Measurements from ENCODE around the gene SIAH1. TPM values are rescaled to one million over a fixed set of nuclear protein-coding genes. Genes with fewer than 3 reads are reported as not detected.

The SIAH1 gene
- total RNA-seq, 1 experiment from 2014 or later = 22.7 TPM

GRCh38 chr16:48393485-48394354, 8.5 kb upstream of the SIAH1 start:
- Histone ChIP-seq H3K79me2 (ENCODE audit: insufficient read depth, low read length) (no peaks in the 10 kb centered on the region), H3K4me1 (ENCODE audit: control insufficient read depth in 1 of 2, insufficient read depth in 2 of 2, low read length in 2 of 2) (peaks cover 0 to 9% of the 10 kb centered on the region in 2 experiments; a peak in 2 of 4 replicates), H3K4me2 (ENCODE audit: low read length) (no peak overlapping the region), H2AFZ (ENCODE audit: low read depth, low read length, poor library complexity, severe bottlenecking) (no peak overlapping the region), H4K20me1 (ENCODE audit: insufficient read depth) (no peaks in the 10 kb centered on the region), H3K9me2 (ENCODE audit: insufficient read depth) (no peaks in the 10 kb centered on the region), H3K9ac (ENCODE audit: low read length) (no peak overlapping the region), H3K27ac (ENCODE audit: low read depth, low read length) (no peak overlapping the region), H3K36me3 (ENCODE audit: control insufficient read depth in 1 of 2, insufficient read depth in 2 of 2, low read length in 2 of 2) (no peaks in the 10 kb centered on the region), H3K4me3 (replicated peaks in 1 of 2; ENCODE audit: low read depth in 1 of 2, low read length in 2 of 2) (no peak overlapping the region), H3K27me3 (ENCODE audit: insufficient read depth, low read length) (no peaks in the 10 kb centered on the region), H3K9me3 (ENCODE audit: control insufficient read depth in 1 of 2, insufficient read depth in 1 of 2, low read depth in 1 of 2, low read length in 2 of 2) (no peaks in the 10 kb centered on the region)
- RAD21 ChIA-PET (ENCODE audit: low non-redundant PET in 1 of 2, low total read pairs in 2 of 2, uncharacterized antibody in 2 of 2, unreplicated experiment in 2 of 2) = no interaction called here
- POLR2A ChIA-PET = no interaction called here
- ATAC-seq (no peak), DNase-seq (ENCODE audit: low read depth, low spot score) (no peak)
- TF ChIP-seq FOSL1 (IDR thresholded peaks at IDR 0.05; ENCODE audit: low read depth) (no peak), SIN3A (IDR thresholded peaks at IDR 0.05; ENCODE audit: low read depth) (no peak)
- no TSS peak for BruUV-seq (replicated peaks)
- CTCF ChIA-PET = no interaction called here
- intact Hi-C loops (cut with micrococcal nuclease) = no loop called here

DNA sequence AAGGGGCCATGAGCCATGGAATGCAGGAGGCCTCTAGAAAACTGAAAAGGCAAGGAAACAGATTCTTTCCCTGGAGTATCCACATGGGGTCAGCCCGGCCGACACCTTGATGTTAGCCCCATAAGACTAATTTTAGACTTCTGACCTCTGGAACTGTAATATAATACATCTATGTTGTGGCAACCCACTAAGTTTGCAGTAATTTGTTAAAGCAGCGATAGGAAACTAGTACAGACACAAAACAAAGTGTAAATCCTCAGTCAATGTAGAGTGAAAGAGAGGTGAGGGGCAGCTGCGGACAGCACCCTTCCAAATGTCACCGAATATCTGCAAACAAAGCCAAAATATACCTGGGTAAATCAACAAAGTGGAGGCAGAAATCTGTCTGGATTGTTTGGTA, 7.2 kb upstream of the SIAH1 start:
- ChIA-PET RAD21 (ENCODE audit: low non-redundant PET in 1 of 2, low total read pairs in 2 of 2, uncharacterized antibody in 2 of 2, unreplicated experiment in 2 of 2) (no interaction called here), POLR2A (no interaction called here), CTCF (no interaction called here)
- BruUV-seq (replicated peaks) = no TSS peak
- Histone ChIP-seq H3K4me2 (ENCODE audit: low read length) (no peak overlapping the region), H3K4me1 (ENCODE audit: control insufficient read depth in 1 of 2, insufficient read depth in 2 of 2, low read length in 2 of 2) (peaks cover 0 to 4% of the 10 kb centered on the region in 2 experiments; a peak in 2 of 4 replicates), H3K9me3 (ENCODE audit: control insufficient read depth in 1 of 2, insufficient read depth in 1 of 2, low read depth in 1 of 2, low read length in 2 of 2) (no peaks in the 10 kb centered on the region), H4K20me1 (ENCODE audit: insufficient read depth) (no peaks in the 10 kb centered on the region), H3K36me3 (ENCODE audit: control insufficient read depth in 1 of 2, insufficient read depth in 2 of 2, low read length in 2 of 2) (no peaks in the 10 kb centered on the region), H2AFZ (ENCODE audit: low read depth, low read length, poor library complexity, severe bottlenecking) (no peak overlapping the region), H3K4me3 (replicated peaks in 1 of 2; ENCODE audit: low read depth in 1 of 2, low read length in 2 of 2) (no peak overlapping the region), H3K79me2 (ENCODE audit: insufficient read depth, low read length) (no peaks in the 10 kb centered on the region), H3K27ac (ENCODE audit: low read depth, low read length) (no peak overlapping the region), H3K27me3 (ENCODE audit: insufficient read depth, low read length) (no peaks in the 10 kb centered on the region), H3K9ac (ENCODE audit: low read length) (no peak overlapping the region), H3K9me2 (ENCODE audit: insufficient read depth) (no peaks in the 10 kb centered on the region)
- TF ChIP-seq YY1 (IDR thresholded peaks at IDR 0.05; ENCODE audit: extremely low read depth, insufficient replicate concordance, low read depth, low read length) = no peak
- TF ChIP-seq TCF7L2 (IDR thresholded peaks at IDR 0.05; ENCODE audit: borderline replicate concordance, extremely low read depth, insufficient read depth, insufficient read length) = no peak
- TF ChIP-seq EZH2 (IDR thresholded peaks at IDR 0.05) = no peak
- no peak for TF ChIP-seq POLR2A (IDR thresholded peaks at IDR 0.05; ENCODE audit: borderline replicate concordance, extremely low read depth, insufficient read depth, insufficient read length)
- no peak for TF ChIP-seq ELF1 (IDR thresholded peaks at IDR 0.05; ENCODE audit: borderline replicate concordance, low read depth)
- TF ChIP-seq ATF3 (IDR thresholded peaks at IDR 0.05) = no peak
- no peak for ATAC-seq
- no peak for DNase-seq (ENCODE audit: low read depth, low spot score)
- intact Hi-C loops (cut with micrococcal nuclease) = no loop called here
